HepG2 (cell line): Measurements from ENCODE around the gene ZNF77. TPM values are rescaled to one million over a fixed set of nuclear protein-coding genes. Genes with fewer than 3 reads are reported as not detected.

ENCODE experiments used
- EZH2 ChIP-seq: conservative IDR thresholded peaks from 2 replicates; pipeline ENCODE4 v1.6.1; 2012; ENCODE audit warnings: mild to moderate bottlenecking, low read depth, low read length, moderate library complexity
- KLF16 ChIP-seq, 2 experiments: sonication (generic) in 1 of 2; formaldehyde crosslinking in 1 of 2; IDR thresholded peaks; 2 replicates each; pipeline versions ENCODE4 v1.6.1 to v1.8.0; 2016 to 2023; ENCODE audit warnings: missing genetic modification reagents in 2 of 2, missing compliant biosample characterization in 1 of 2
- MAFF ChIP-seq: IDR thresholded peaks from 2 replicates; pipeline ENCODE4 v1.6.1; 2011; ENCODE audit warnings: low read depth, low read length, improper control_type of control experiment
- MAFK ChIP-seq, 2 experiments: IDR thresholded peaks in 1 of 2; conservative IDR thresholded peaks in 1 of 2; 2 replicates each; pipeline ENCODE4 v1.6.1; 2011; ENCODE audit warnings: improper control_type of control experiment in 2 of 2, low read length in 2 of 2
- MAZ ChIP-seq, 2 experiments: sonication (generic) in 1 of 2; formaldehyde crosslinking in 1 of 2; IDR thresholded peaks; 2 replicates each; pipeline versions ENCODE4 v1.5.0 to v1.6.1; 2012 to 2020; ENCODE audit warnings: low read depth in 2 of 2, mild to moderate bottlenecking in 2 of 2, borderline replicate concordance in 1 of 2, improper control_type of control experiment in 1 of 2, low read length in 1 of 2, missing genetic modification reagents in 1 of 2, moderate library complexity in 1 of 2
- NFIB ChIP-seq: sonication (generic); formaldehyde crosslinking; IDR thresholded peaks from 2 replicates; pipeline ENCODE4 v1.9.0; 2021; ENCODE audit warnings: missing genetic modification reagents, mild to moderate bottlenecking, borderline replicate concordance
- SAP130 ChIP-seq: IDR thresholded peaks from 2 replicates; pipeline ENCODE4 v1.6.1; 2016; ENCODE audit warnings: low read depth
- U2AF1 ChIP-seq: fragments of 200-400 bp; formaldehyde crosslinking; optimal IDR thresholded peaks from 2 replicates; pipeline ENCODE3; 2017; ENCODE audit warnings: mild to moderate bottlenecking, low read depth, low read length
- ZFP41 ChIP-seq: sonication (generic); formaldehyde crosslinking; IDR thresholded peaks from 2 replicates; pipeline ENCODE4 v1.4.0; 2020; ENCODE audit warnings: mild to moderate bottlenecking, missing genetic modification reagents, borderline replicate concordance
- ZNF138 ChIP-seq: sonication (generic); formaldehyde crosslinking; IDR thresholded peaks from 2 replicates; pipeline ENCODE4 v1.5.0; 2020; ENCODE audit warnings: mild to moderate bottlenecking, low read depth, missing genetic modification reagents
- ZNF225 ChIP-seq: sonication (generic); formaldehyde crosslinking; IDR thresholded peaks from 2 replicates; pipeline ENCODE4 v1.4.0; 2020; ENCODE audit warnings: mild to moderate bottlenecking, missing genetic modification reagents
- ZNF326 ChIP-seq: sonication (generic); formaldehyde crosslinking; IDR thresholded peaks from 2 replicates; pipeline ENCODE4 v1.4.0; 2020; ENCODE audit warnings: missing genetic modification reagents, borderline replicate concordance
- ZNF768 ChIP-seq: sonication (generic); formaldehyde crosslinking; IDR thresholded peaks from 2 replicates; pipeline ENCODE4 v1.4.0; 2020; ENCODE audit warnings: missing genetic modification reagents
- polyA plus RNA-seq, 8 experiments: library from polyadenylated mRNA; depleted of rRNA in 3 of 8; stranded (reverse) in 7 of 8; unstranded in 1 of 8; fragments of >200 nt; fragmentation: Illumina TruSeq in 4 of 8; extraction: Trizol in 4 of 8; gene quantifications; 2 replicates each; pipeline versions ENCODE4 v1.2.1 to v1.2.3, GENCODE V29; 2011 to 2016; ENCODE audit warnings: low read depth in 4 of 8, missing spikeins in 1 of 8, mixed read lengths in 1 of 8; ENCODE audit not compliant: insufficient read depth in 1 of 8
- total RNA-seq, 5 experiments: library from RNA; depleted of rRNA; stranded (reverse); fragments of >200 nt; fragmentation: Illumina TruSeq; extraction: Trizol; gene quantifications; 2 replicates each; pipeline ENCODE4 v1.2.3, GENCODE V29; 2016; ENCODE audit warnings: low read depth in 1 of 5
- TF ChIP-seq, protein P1 (sequence below): sonication (generic); formaldehyde crosslinking; IDR thresholded peaks from 2 replicates; pipeline ENCODE4 v1.4.0; 2020; ENCODE audit warnings: missing genetic modification reagents, borderline replicate concordance
- TF ChIP-seq, protein P2 (sequence below): sonication (generic); IDR thresholded peaks from 2 replicates; pipeline ENCODE4 v1.6.1; 2016; ENCODE audit warnings: low read depth, borderline replicate concordance
- TF ChIP-seq, protein P3 (sequence below): sonication (generic); formaldehyde crosslinking; IDR thresholded peaks from 2 replicates; pipeline ENCODE4 v1.4.0; 2020; ENCODE audit warnings: missing genetic modification reagents

ZNF77 gene
- total and polyA plus RNA-seq, 2 of the 13 experiments (the other 11 are each of a cell fraction or from before 2014, with no cell fraction given), result 7.1 to 11.5 TPM

DNA sequence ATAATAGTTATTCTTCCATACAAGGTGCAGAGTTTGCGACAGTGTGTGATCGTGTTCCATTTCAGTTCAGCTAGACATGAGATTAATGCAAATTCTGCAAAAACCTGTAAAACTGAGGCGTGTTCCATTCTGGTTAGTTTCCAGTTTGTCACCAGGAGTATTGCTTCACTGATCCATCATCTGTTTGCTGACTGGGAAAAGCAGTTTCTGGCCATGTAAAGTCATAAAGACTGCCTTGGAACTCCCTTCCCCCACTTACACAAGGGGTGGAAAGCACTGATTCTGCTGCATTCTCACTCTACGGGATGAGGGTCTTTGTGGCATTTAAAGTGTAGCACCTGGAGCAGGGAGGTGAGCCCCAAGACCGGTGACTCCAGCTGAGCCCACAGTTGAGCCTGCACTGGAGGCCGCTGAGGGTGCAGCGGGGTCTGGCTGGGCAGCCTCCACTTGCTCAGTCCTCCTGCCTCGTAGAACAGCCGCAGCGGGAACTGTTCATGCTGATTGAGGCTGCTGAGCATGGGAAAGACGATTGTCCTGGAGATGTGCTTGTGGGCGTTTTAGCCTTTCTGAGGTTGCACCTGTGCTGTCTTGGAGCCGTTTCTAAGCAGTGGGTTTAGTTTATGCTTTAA, 42.1 kb downstream of the ZNF77 start (continued):
- TF ChIP-seq MAFK (conservative IDR thresholded peaks at IDR 0.05 in 1 of 2, IDR thresholded peaks at IDR 0.05 in 1 of 2; ENCODE audit: low read length in 2 of 2) (peak; percentile 45 to 47), MAFF (peak; percentile 45; the same call in 1 of the 2 replicates), SAP130 (CRISPR knock-in tag) (peak; percentile 56), ZNF326 (CRISPR knock-in tag) (no peak), ZNF768 (CRISPR knock-in tag) (peak; percentile 40; the same call in 1 of the 2 replicates), ZFP41 (CRISPR knock-in tag) (no peak), U2AF1 (no peak), ZNF225 (CRISPR knock-in tag) (no peak), NFIB (CRISPR knock-in tag) (peak; percentile 55; the same call in 1 of the 2 replicates), MAZ (IDR thresholded peaks at IDR 0.05; ENCODE audit: borderline replicate concordance, low read depth, low read length) (no peak), MAZ (CRISPR knock-in tag; IDR thresholded peaks at IDR 0.05; ENCODE audit: low read depth) (0 out of 2 replicates have a peak, but pooled peaks have one; percentile 8), ZNF138 (CRISPR knock-in tag) (no peak), KLF16 (CRISPR knock-in tag; IDR thresholded peaks at IDR 0.05) (0 out of 4 replicates have a peak, but pooled peaks of 1 of the 2 experiments have one; percentile 33), EZH2 (no peak)
- TF ChIP-seq, protein P1, sequence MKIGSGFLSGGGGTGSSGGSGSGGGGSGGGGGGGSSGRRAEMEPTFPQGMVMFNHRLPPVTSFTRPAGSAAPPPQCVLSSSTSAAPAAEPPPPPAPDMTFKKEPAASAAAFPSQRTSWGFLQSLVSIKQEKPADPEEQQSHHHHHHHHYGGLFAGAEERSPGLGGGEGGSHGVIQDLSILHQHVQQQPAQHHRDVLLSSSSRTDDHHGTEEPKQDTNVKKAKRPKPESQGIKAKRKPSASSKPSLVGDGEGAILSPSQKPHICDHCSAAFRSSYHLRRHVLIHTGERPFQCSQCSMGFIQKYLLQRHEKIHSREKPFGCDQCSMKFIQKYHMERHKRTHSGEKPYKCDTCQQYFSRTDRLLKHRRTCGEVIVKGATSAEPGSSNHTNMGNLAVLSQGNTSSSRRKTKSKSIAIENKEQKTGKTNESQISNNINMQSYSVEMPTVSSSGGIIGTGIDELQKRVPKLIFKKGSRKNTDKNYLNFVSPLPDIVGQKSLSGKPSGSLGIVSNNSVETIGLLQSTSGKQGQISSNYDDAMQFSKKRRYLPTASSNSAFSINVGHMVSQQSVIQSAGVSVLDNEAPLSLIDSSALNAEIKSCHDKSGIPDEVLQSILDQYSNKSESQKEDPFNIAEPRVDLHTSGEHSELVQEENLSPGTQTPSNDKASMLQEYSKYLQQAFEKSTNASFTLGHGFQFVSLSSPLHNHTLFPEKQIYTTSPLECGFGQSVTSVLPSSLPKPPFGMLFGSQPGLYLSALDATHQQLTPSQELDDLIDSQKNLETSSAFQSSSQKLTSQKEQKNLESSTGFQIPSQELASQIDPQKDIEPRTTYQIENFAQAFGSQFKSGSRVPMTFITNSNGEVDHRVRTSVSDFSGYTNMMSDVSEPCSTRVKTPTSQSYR, result peak; percentile 68
- TF ChIP-seq, protein P2, sequence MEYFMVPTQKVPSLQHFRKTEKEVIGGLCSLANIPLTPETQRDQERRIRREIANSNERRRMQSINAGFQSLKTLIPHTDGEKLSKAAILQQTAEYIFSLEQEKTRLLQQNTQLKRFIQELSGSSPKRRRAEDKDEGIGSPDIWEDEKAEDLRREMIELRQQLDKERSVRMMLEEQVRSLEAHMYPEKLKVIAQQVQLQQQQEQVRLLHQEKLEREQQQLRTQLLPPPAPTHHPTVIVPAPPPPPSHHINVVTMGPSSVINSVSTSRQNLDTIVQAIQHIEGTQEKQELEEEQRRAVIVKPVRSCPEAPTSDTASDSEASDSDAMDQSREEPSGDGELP, result peak; percentile 57; the same call in 1 of the 2 replicates
- TF ChIP-seq, protein P3, sequence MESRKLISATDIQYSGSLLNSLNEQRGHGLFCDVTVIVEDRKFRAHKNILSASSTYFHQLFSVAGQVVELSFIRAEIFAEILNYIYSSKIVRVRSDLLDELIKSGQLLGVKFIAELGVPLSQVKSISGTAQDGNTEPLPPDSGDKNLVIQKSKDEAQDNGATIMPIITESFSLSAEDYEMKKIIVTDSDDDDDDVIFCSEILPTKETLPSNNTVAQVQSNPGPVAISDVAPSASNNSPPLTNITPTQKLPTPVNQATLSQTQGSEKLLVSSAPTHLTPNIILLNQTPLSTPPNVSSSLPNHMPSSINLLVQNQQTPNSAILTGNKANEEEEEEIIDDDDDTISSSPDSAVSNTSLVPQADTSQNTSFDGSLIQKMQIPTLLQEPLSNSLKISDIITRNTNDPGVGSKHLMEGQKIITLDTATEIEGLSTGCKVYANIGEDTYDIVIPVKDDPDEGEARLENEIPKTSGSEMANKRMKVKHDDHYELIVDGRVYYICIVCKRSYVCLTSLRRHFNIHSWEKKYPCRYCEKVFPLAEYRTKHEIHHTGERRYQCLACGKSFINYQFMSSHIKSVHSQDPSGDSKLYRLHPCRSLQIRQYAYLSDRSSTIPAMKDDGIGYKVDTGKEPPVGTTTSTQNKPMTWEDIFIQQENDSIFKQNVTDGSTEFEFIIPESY (CRISPR knock-in tag), result peak; percentile 87
